ENCODE results near the gene ANKMY1.

Gene ANKMY1

GRCh38 chr2:240456447-240457222, 101.2 kb downstream of the ANKMY1 start:
- H3K27me3 Mint-ChIP-seq = peaks cover 15% of the 10 kb centered on the region
- H3K4me3 Mint-ChIP-seq = no peak overlapping the region
- no peak overlapping the region for H3K27ac Mint-ChIP-seq
- H3K36me3 Mint-ChIP-seq = no peaks in the 10 kb centered on the region
- peaks cover 4% of the 10 kb centered on the region for H3K4me1 Mint-ChIP-seq
- no peaks in the 10 kb centered on the region for H3K9me3 Mint-ChIP-seq

DNA sequence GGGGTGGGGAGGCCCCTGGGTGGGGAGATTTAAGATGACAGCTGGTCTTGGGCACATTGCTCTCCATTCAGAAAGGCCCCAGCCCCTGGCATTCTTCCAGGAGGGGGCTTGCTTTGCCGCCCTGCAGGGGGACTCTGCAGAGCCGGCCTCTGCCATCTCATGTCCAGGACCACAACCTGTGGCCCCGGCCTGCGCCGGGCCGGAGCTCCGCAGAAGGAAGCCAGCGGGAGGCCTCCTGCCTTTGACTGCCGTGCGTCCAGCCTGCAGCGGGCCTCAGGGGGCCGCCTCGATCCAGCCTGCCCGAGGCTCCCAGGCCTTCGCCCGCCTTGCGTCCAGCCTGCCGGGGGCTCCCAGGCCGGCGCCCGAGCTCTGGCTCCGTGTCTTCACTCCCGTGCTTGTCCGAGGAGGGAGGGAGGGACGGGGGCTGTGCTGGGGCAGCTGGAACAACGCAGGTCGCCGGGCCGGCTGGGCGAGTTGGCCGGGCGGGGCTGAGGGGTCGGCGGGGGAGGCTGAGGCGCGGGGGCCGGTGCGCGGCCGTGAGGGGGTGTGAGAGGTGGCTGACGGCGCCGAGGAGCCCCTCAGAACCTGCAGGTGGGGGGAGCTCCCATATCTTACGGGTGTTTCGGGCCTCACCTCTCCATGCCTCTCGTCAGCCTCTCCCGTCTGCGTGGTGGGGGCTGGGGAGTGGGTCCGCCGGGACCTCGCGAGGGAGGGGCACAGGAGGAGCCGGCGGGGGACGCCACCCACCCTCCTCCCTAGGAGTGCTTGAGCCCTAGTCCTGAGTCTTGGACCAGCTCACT, 101.9 kb downstream of the ANKMY1 start:
- Mint-ChIP-seq H3K4me3 (no peak overlapping the region), H3K27ac (no peak overlapping the region), H3K36me3 (no peaks in the 10 kb centered on the region), H3K27me3 (peaks cover 16% of the 10 kb centered on the region), H3K4me1 (peaks cover 4% of the 10 kb centered on the region), H3K9me3 (no peaks in the 10 kb centered on the region)

- H3K9me3 Mint-ChIP-seq = no peaks in the 10 kb centered on the region
- no peak overlapping the region for H3K27ac Mint-ChIP-seq
- peaks cover 4% of the 10 kb centered on the region for H3K4me1 Mint-ChIP-seq
- H3K4me3 Mint-ChIP-seq = no peak overlapping the region
- H3K27me3 Mint-ChIP-seq = peaks cover 21% of the 10 kb centered on the region
- H3K36me3 Mint-ChIP-seq = no peaks in the 10 kb centered on the region
Observed at GRCh38 chr2:240455272-240455646, 102.5 kb downstream of the ANKMY1 start.

- H3K9me3 Mint-ChIP-seq = no peaks in the 10 kb centered on the region
- H3K36me3 Mint-ChIP-seq = no peaks in the 10 kb centered on the region
- peaks cover 29% of the 10 kb centered on the region for H3K27me3 Mint-ChIP-seq
- H3K27ac Mint-ChIP-seq = no peak overlapping the region
- peaks cover 4% of the 10 kb centered on the region for H3K4me1 Mint-ChIP-seq
- peak overlapping the region; percentile 79 for H3K4me3 Mint-ChIP-seq
Observed at GRCh38 chr2:240454106-240454901, 103.5 kb downstream of the ANKMY1 start.

DNA sequence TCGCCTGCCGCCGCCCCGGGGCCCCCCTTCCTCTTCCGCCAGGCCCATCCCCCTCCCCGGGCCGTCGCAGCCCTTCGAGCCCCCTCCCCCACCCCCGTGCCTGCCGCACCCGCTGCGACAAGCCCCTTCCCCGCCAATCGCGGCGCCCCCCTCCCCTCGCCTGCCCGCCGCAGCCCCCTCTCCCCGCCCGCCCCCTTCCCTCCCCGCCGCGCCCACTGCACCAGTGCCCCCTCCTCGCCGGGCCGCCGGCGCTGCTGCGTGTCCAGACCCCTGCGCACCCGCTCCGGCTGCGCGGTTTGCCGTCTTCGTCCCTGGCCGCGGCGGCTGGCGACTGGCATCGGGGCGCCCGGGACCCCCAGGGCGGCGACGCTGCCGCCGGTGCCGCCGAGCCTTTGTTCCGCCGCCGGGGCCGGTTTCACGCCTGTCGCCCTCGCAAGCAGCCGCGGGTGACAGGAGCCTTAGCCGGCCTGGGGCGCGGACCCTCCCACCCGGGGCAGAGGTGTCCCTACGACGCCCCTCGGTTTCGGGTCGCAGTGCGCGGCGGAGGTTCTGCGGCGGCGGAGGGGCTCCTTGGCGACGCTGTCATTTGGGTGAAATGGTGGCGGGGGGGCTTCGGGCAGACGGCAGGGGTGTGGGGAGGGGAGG, 104.2 kb downstream of the ANKMY1 start:
- no peaks in the 10 kb centered on the region for H3K9me3 Mint-ChIP-seq
- H3K27ac Mint-ChIP-seq = no peak overlapping the region
- H3K36me3 Mint-ChIP-seq = no peaks in the 10 kb centered on the region
- H3K4me1 Mint-ChIP-seq = peaks cover 4% of the 10 kb centered on the region
- H3K4me3 Mint-ChIP-seq = peak overlapping the region; percentile 79
- peaks cover 31% of the 10 kb centered on the region for H3K27me3 Mint-ChIP-seq

GRCh38 chr2:240452462-240453256, 105.1 kb downstream of the ANKMY1 start:
- peaks cover 32% of the 10 kb centered on the region for H3K27me3 Mint-ChIP-seq

DNA sequence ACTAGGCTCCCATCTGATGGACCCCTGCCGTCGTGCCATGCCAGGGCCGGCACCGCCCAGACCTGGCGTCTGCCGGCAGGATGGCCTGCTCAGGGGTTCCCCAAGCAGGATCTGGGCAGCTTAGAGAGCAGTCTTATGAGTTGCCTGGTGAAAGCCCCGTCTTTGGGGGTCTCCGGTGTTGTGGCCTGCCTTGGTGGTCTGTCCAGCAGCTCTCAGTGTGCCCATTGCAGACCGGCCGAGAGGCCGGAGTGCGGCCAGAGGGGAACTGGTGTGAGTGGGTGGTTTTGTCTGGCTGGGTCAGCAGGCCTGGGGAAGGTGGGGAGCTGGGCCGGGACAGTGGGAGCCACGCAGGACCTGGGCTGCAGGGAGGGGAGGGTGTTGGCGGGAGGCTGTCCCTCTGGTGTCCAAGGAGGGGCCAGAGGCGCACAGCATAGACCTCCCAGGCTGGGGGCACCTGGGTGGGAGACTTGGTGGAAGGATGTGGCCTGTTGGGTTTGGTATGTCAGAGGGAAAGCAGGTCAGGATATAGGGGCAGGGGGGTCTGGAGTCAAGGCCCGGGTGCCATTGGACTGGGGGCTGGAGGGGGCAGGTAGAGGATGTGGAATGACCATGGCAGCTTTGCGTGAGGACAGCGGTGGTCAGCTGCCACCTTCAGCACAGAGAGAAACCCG, 105.9 kb downstream of the ANKMY1 start:
- Mint-ChIP-seq H3K4me1 (peaks cover 4% of the 10 kb centered on the region), H3K4me3 (peak overlapping the region; percentile 74), H3K27ac (no peak overlapping the region), H3K9me3 (no peaks in the 10 kb centered on the region), H3K36me3 (no peaks in the 10 kb centered on the region), H3K27me3 (peaks cover 35% of the 10 kb centered on the region)

More at GRCh38 chr2:240452462-240453256, 105.1 kb downstream of the ANKMY1 start:
- Mint-ChIP-seq H3K36me3 (no peaks in the 10 kb centered on the region), H3K9me3 (no peaks in the 10 kb centered on the region), H3K4me1 (peaks cover 4% of the 10 kb centered on the region), H3K27ac (no peak overlapping the region), H3K4me3 (no peak overlapping the region)

- no peaks in the 10 kb centered on the region for H3K36me3 Mint-ChIP-seq
- H3K27ac Mint-ChIP-seq = no peak overlapping the region
- H3K4me3 Mint-ChIP-seq = peak overlapping the region; percentile 39
- H3K9me3 Mint-ChIP-seq = no peaks in the 10 kb centered on the region
- H3K27me3 Mint-ChIP-seq = peaks cover 35% of the 10 kb centered on the region
- peaks cover 4% of the 10 kb centered on the region for H3K4me1 Mint-ChIP-seq
Observed at GRCh38 chr2:240451108-240451611, 106.6 kb downstream of the ANKMY1 start.

- H3K9me3 Mint-ChIP-seq = no peaks in the 10 kb centered on the region
- H3K27ac Mint-ChIP-seq = no peak overlapping the region
- H3K4me1 Mint-ChIP-seq = peaks cover 4% of the 10 kb centered on the region
- peaks cover 35% of the 10 kb centered on the region for H3K27me3 Mint-ChIP-seq
- no peaks in the 10 kb centered on the region for H3K36me3 Mint-ChIP-seq
- H3K4me3 Mint-ChIP-seq = no peak overlapping the region
Observed at GRCh38 chr2:240450532-240451107, 107.2 kb downstream of the ANKMY1 start.

DNA sequence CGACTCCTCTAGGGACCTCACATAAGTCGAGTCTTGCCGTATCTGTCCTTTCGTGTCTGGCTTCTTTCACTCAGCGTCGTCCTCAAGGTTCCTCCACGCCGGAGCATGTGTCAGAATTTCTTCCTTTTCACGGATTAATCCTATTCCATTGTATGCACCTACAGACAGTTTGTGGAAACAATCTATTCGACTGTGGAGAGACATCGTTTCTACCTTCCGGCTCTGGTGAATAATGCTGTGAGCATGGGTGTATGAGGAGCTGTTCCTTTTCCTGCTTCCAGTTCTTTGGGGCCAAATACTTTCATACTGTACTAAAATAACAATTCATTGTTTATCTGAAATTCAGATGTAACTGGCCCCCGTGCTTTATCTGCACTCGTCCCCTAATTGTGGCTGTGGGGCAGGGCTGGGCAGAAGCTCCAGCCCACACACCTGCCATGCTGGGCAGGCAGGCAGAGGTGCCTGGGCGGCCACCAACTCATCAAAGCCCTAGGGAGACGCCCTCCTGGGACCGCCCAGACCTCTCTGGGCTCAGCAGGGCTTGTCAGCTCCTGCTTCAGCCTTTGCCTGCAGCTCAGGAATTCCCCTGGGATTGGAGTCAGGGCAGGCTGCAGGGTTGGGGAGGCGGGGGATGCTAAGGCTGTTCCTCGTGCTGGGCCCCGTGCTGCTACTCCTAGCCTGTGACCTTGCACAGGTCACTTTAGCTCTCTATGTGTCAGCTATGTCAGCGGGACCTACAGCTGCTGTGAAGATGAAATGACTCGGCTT, 107.8 kb downstream of the ANKMY1 start:
- Mint-ChIP-seq H3K9me3 (no peaks in the 10 kb centered on the region), H3K27me3 (peaks cover 33% of the 10 kb centered on the region), H3K36me3 (no peaks in the 10 kb centered on the region), H3K4me1 (peaks cover 4% of the 10 kb centered on the region), H3K27ac (peak overlapping the region; percentile 38), H3K4me3 (no peak overlapping the region)

DNA sequence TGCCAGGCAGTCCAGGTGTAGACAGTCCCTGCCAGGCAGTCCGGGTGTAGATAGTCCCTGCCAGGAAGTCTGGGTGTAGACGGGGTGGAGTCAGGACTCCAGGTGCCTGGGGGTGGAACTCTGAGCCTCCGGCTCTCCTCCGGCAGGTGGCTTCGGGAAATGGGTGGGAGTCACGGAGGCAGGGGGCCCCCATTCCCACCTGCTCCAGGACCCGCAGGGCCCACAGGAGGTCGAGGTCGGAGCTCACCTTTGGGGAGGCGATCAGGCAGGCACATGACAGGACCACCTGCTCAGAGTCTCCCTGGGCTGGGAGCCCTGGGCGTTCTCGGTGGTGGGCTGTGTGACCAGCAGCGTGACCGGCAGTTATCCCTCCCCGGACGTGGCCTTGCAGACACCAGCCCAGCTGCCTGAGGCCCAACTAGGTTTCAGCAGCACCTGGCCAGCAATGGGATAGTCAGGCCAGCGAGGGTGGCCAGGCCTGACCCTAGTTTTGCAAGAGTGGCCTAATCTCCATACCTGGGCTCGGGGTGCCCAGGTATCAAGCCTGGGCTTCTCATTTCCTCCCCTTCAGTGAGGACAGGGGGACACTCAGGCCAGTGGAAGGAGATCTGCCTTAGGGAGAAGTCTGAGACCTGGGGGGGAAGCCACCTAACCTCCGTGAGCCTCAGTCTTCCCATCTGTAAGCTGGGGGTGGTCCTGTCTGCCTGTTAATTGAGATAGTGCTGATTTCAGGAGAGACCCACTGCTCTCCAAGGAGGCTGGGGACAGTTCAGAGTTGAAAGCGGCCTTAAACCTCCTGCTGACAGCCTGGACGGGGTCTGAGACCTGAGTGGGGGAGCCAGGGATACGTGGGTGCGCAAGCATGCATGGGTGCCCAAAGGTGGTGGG, 109.2 kb downstream of the ANKMY1 start:
- Mint-ChIP-seq H3K36me3 (no peaks in the 10 kb centered on the region), H3K27ac (no peak overlapping the region), H3K4me1 (no peaks in the 10 kb centered on the region), H3K27me3 (peaks cover 24% of the 10 kb centered on the region), H3K4me3 (no peak overlapping the region), H3K9me3 (no peaks in the 10 kb centered on the region)

DNA sequence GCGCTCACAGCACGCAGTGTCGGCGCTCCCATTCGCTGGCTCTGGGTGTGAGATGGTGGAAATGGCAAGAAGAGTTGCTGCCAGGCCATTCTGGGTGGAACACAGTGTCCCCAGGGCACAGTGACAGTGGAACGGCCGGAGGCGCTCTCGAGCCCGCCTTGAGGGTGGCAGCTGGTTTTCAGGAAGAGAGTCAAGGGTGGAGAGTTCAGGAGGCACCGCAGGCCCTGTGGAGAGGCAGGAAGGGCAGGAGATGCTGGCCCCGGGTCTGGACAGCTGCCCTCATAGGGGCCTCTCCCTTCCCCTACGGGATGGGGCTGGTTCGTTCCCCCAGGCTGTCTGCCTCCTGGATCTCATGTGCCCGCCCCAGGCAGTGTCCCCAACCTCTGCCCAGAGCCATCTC, 109.9 kb downstream of the ANKMY1 start:
- no peaks in the 10 kb centered on the region for H3K4me1 Mint-ChIP-seq
- no peaks in the 10 kb centered on the region for H3K9me3 Mint-ChIP-seq
- no peak overlapping the region for H3K27ac Mint-ChIP-seq
- peaks cover 24% of the 10 kb centered on the region for H3K27me3 Mint-ChIP-seq
- H3K36me3 Mint-ChIP-seq = no peaks in the 10 kb centered on the region
- no peak overlapping the region for H3K4me3 Mint-ChIP-seq
